Measurements from ENCODE around the gene CHTOP.
"Not testable (repeated sequence)": the region's sequence is repeated elsewhere in the genome, so short reads cannot be mapped to it uniquely, and the experiment has no call there.

The CHTOP gene

GRCh38 chr1:153635872-153636271 lies 2.0 kb downstream of the CHTOP start:
- DNase-seq, result no peak

- no peak for DNase-seq
Observed at GRCh38 chr1:153636312-153636711, 2.4 kb downstream of the CHTOP start.

GRCh38 chr1:153638261-153638660 lies 4.4 kb downstream of the CHTOP start:
- no peak for DNase-seq

GRCh38 chr1:153639280-153639679 lies 5.4 kb downstream of the CHTOP start:
- DNase-seq, result no peak

GRCh38 chr1:153640213-153640612 lies 6.3 kb downstream of the CHTOP start:
- DNase-seq, result not testable (repeated sequence)

DNA sequence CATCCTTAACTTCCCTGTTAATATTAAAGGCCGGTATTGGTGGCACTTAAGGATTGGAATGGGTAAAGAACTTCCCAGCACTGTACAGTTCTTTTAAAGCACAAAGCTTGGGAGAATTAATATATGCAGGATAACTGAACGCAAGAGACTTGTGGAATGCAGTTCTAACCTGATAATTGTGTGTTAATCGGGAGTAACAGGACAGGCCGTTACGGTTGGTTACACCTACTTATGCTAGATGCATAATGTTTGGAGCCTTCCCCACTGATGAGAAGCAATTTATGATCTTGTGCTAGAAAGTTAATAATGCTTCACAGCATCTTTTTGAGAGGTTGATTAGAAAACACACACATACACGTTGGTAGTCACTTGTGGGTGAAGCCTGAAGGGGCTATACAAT lies 7.0 kb downstream of the CHTOP start:
- DNase-seq, result no peak

DNA sequence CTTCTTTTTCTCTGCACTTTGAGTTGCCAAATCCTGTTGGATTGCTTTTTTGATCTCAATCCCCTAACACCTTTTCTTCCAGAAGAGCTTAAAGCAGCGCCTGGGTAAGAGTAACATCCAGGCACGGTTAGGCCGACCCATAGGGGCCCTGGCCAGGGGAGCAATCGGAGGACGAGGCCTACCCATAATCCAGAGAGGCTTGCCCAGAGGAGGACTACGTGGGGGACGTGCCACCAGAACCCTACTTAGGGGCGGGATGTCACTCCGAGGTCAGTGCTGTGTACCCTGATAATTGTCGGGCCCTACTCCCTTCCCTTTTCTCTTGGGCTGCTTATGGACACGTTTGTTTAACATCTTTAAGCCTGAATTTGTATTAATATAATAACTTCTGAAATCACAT lies 8.3 kb downstream of the CHTOP start:
- DNase-seq, result no peak

DNA sequence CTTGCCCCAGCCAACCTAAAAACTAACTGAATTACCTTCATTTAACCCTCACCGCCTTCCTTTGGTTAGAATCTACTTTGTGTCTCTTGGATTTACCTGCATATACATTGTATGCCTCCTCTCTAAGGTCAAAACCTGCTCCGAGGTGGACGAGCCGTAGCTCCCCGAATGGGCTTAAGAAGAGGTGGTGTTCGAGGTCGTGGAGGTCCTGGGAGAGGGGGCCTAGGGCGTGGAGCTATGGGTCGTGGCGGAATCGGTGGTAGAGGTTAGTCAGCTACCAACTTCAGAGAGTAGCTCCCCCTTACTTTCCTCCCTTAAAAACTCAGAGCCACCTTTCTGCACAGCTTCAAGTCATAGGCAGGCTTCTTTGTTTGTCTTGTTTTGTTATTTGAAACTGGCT lies 9.2 kb downstream of the CHTOP start:
- no peak for DNase-seq

GRCh38 chr1:153643816-153644215 lies 9.9 kb downstream of the CHTOP start:
- DNase-seq, result no peak

DNA sequence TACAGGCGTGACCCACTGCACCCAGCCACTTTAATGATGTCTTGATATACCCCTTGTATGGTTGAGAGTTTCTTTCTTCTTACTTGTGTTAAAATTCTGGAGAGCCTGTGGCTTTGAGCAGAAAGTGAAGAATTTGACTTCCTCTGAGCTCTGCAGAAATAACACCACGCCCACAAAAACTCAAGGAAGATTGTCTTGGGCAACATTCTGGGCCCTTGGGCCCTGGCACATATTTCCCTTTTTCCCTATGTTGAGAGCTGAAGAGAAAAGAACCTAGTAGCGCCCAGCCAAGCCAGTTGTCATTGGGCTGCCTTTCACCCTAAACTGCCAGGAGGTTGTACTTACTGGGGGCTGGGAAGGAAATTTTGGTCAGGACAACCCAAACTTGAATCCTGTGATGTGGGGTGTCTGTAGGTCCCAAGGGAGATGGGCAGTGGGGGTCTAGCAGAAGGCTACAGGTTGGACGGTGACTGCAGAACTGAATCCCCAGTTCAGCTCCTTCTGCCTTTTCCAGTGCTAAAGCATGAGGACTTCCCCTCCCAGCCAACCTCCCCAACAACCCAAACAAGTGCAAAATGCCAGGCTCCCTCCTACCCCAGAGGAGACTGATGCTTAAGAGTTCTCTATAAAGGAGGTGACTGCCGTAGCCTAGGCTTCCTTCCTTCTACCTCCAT lies 12.9 kb downstream of the CHTOP start:
- no peak for DNase-seq

- DNase-seq, result no peak
Observed at GRCh38 chr1:153647346-153647714, 13.5 kb downstream of the CHTOP start.

DNA sequence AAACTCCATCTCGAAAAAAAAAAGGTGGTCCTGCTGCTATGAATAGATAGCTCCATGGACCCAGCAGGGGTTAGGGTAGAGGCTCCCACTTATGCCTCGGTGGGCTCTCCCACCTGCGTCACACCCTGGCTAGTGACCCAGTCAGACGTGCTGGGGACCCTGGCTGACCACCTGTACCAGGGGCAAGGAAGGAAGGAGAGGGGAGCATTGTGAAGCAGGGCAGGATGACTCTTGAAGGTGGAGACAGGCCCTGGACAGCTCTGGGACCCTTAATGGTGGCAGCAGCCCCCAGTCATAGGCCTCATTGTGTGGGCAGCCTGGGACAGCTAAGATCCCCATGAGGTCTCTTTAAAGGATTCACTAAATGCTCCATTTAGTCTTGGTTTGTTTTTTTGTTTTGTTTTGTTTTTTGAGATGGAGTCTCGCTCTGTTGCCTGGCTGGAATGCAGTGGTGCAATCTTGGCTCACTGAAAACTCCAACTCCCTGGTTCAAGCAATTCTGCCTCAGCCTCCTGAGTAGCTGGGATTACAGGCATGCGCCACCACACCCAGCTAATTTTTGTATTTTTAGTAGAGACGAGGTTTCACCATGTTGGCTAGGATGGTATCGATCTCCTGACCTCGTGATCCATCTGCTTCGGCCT lies 14.3 kb downstream of the CHTOP start:
- DNase-seq, result no peak

- DNase-seq, result no peak
Observed at GRCh38 chr1:153649137-153649862, 15.4 kb downstream of the CHTOP start.

DNA sequence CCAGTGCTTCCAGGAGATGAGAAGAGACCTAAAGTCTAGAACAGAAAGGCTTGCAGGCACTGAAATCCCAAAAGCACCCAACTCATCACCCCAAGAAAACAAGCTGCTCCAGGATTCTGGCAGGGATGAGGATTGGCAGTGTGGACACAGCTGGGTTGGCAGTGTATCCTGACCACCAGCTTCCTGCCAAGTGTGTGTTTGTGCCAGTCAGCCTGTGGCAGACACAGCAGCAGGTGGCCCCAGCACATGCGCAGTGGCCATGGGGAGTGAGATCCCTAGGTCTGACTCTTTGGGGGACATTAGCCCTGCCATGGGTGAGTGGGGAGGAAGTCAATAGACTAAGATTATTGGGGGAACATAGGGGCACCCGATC lies 16.0 kb downstream of the CHTOP start:
- no peak for DNase-seq

- no peak for DNase-seq
Observed at GRCh38 chr1:153651771-153652170, 17.9 kb downstream of the CHTOP start.

DNA sequence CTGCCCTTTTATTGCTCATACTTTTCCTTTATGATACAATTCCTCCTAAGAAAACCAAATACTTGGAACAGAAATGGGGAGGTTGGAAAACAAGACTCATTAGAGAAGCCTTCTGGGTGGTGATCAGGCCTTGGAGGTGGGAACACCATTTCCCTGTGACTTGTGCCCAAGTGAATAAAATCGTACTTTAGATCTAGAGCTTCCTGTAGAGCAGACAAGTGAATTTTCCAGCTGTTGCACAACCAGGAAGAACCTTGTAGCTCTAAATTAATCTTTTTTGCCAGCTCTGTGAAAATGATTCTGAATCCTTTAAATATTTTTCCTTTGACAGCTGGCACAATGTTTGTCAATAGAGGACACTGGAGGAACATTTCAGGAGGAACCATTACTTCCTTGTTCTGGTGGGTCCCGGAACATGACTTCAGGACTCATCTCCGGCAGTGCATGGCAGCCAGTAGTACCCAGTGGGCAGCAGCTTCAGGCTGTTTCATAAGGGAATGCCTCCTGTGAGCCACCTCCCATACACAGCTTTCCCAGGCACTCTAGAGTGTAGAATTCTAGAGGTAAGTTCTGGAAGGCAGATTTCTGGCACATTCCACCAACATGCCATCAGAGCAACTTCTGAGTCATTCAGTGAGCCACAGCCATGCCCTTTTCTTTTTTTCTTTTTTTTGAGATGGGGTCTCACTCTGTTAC lies 19.1 kb downstream of the CHTOP start:
- DNase-seq, result no peak

DNA sequence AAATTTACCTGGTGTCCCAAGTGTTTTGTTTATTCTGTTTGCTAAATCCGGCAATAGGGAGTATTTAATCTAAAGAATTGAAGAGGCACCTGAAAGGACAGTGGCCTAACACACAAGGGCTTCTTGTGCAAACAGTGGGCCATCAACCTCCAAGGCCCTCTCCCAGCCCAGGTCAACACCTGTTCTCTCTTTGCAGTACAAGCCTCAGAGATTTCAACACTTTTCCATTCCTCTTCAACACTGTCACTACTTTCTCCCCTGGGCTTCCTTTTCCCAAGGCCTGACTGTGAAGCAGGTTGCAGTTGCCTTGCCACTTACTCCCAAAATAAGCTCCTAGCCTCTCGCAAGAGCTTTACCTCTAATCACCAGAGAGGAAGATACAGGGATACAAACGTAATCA lies 21.5 kb downstream of the CHTOP start:
- DNase-seq, result no peak

GRCh38 chr1:153658400-153659174 lies 24.7 kb downstream of the CHTOP start, which contains the start of gene SNAPIN:
Gene SNAPIN (plus strand): TSS chr1:153658703. CDS start chr1:153658744, 41 bp downstream.
- peak; percentile 79 for DNase-seq

DNA sequence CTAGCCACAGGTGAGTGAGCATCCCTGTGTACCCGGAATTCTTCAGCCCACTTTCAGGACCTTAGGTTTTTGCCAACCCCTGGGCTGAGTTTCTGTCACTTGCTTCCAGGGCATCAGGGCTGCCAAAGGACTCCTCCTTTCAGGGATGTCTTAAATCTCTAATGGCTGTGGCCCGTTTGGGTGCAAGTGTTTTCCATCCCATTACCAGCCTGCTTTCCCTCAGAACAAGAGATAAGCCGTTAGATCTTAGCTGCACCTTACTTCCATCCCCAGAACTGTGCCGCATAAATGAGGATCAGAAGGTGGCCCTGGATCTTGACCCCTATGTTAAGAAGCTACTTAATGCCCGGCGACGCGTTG lies 25.3 kb downstream of the CHTOP start:
- no peak for DNase-seq

GRCh38 chr1:153659656-153660055 lies 25.8 kb downstream of the CHTOP start:
- no peak for DNase-seq

GRCh38 chr1:153661111-153661708 lies 27.3 kb downstream of the CHTOP start:
- no peak for DNase-seq

- no peak for DNase-seq
Observed at GRCh38 chr1:153662269-153662668, 28.4 kb downstream of the CHTOP start.
